Measurements from ENCODE around the gene NOX5.

NOX5 gene

DNA sequence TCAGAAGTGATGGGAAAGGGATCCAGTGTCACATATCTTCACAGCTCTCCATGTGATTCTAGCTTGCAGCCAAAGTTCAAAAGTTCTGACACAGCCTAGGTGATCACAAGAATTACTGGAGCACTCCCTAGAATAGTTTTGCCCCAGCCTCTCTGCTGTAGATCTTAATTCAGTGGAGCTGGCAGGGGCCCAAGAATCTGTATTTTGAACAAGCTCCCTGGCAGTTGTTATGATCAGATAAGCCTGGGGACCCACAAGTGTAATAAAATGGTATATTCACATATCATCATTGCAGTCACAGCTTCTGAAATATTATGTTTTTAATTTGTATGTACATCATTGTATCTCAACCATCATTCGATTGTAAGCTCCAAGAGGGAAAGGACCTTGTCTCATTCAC is 62.3 kb downstream of the NOX5 start:
- Histone ChIP-seq H3K4me3 (no peak overlapping the region), H3K9ac (no peak overlapping the region), H3K9me3 (replicated peaks in 1 of 11) (peaks cover 0 to 4% (median 0%) of the 10 kb centered on the region in 11 experiments; a peak in 1 of 22 replicates), H3K4me1 (peaks cover 6 to 22% (median 15%) of the 10 kb centered on the region in 10 experiments; a peak in 16 of 20 replicates), H4K20me1 (no peaks in the 10 kb centered on the region), H3K27me3 (peaks cover 22 to 41% (median 29%) of the 10 kb centered on the region in 11 experiments), H3K4me2 (no peak overlapping the region), H3K27ac (no peak overlapping the region), H3K36me3 (no peaks in the 10 kb centered on the region)
- no peak for TF ChIP-seq Cebpa-rat (IDR thresholded peaks at IDR 0.05)

DNA sequence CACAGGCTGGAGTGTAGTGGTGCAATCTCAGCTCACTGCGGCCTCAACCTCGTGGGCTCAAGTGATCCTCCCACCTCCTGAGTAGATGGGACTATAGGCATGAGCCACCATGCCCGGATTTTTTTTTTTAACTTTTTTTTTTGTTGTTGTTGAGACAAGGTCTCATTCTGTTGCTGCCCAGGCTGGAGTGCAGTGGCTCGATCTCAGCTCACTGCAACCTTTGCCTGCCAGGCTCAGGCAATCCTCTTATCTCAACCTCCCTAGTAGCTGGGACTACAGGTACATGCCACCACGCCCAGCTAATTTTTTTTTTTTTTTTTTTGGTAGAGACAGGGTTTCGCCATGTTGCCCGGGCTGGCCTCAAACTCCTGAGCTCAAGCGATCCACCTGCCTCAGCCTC is 64.1 kb downstream of the NOX5 start:
- TF ChIP-seq Cebpa-rat (IDR thresholded peaks at IDR 0.05): no peak
- Histone ChIP-seq H4K20me1 (no peaks in the 10 kb centered on the region), H3K4me1 (peaks cover 6 to 24% (median 15%) of the 10 kb centered on the region in 10 experiments; a peak in 16 of 20 replicates), H3K27me3 (peaks cover 14 to 28% (median 18%) of the 10 kb centered on the region in 11 experiments), H3K27ac (no peak overlapping the region), H3K9ac (no peak overlapping the region), H3K9me3 (replicated peaks in 1 of 11) (0 out of 22 replicates have a peak, but pooled peaks cover 0 to 4% (median 0%) of the 10 kb centered on the region in 11 experiments), H3K36me3 (no peaks in the 10 kb centered on the region), H3K4me2 (0 out of 22 replicates have a peak overlapping the region, but pooled peaks of 1 of the 11 experiments have one; percentile 2), H3K4me3 (no peak overlapping the region)

DNA sequence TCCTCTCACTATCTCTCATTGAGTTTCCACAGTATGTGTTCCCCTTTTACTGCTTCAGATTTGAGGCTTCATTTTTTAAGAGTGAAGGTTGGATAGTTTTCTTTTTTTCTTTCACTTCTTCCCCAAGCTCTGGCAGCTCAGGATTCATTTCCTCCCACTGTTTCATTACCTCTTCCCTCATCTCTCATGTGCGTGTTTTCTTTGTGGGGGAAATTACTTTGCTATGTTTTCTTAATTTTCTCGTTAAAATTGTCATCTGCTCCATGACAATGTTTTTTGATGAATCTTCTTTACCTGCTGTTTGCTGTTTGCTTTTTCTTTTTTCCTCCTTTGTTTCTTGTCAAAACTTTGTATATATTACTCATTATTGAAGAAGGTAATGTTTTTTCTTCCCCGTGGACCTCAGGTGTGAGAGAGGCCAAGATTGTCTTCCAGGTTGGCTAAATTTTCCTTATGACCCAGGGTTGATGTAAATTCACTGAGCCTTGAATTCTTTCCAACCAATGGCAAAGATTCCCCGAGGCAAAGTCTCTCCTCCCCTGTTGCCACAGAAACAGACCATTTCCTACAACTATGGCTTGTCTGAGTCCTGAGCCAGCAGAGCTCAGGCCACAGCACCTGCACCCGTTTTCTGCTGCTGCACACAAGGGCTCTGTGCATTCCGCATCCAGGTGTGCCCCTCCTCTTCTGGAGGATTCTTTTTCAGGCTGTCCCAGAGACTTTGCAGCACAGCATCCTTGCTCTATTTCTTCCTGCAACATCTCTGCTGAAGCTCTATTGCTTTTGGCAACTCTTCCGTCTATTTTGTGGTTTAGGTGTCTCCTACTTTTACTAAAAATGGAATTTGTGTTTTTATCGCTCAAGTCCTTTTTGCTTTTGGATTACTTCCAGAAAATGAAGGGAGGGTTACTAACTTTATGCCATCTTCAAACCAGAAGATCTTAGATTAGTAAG is 66.1 kb downstream of the NOX5 start:
- H3K4me2 ChIP-seq: peak overlapping the region in 10 of 11 experiments; percentile 11 to 58 (median 37); a peak in 16 of 22 replicates
- peaks cover 0 to 9% (median 0%) of the 10 kb centered on the region in 11 experiments; a peak in 6 of 22 replicates for H3K27me3 ChIP-seq
- peaks cover 6 to 43% (median 23%) of the 10 kb centered on the region in 10 experiments; a peak in 17 of 20 replicates for H3K4me1 ChIP-seq
- no peaks in the 10 kb centered on the region for H3K36me3 ChIP-seq
- H3K9me3 ChIP-seq (replicated peaks in 1 of 11): no peaks in the 10 kb centered on the region; a peak in 1 of 22 replicates
- no peak overlapping the region for H3K9ac ChIP-seq
- H4K20me1 ChIP-seq: no peaks in the 10 kb centered on the region
- no peak for TF ChIP-seq Cebpa-rat (IDR thresholded peaks at IDR 0.05)
- no peak overlapping the region for H3K4me3 ChIP-seq
- H3K27ac ChIP-seq: no peak overlapping the region

DNA sequence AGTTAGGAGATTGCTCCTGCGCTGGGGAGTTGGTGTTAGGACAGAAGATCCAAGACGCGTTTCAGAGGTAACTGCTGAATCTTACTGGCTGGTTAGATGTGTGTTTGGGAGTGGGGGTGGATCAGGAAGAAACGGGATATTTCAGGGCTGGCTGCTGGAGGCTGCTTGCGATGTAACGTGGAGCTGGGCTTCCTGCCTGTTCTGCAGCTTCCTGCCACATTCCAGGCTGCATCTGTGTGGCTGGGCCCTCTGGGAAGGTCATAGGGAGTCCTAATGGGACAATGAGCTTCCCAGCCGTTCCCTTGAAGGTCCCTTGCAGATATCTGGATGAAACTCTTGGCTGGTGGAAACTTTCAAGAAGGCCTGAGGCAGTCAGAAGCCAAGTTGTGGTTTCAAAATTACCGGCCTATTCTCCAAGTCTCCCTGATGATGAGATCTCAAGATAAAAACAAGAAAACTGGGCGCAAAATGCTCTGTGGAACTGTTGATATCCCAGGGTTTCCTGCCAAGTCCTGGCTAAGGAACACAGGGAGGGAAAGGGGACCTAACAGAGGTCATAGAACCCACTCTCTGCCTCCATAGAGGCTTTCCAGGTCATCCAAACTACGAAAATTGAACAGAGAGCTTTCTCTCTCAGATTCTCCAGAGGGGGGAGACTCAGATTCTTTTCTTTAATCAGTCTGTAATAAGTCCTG is 67.0 kb downstream of the NOX5 start:
- H3K9ac ChIP-seq: no peak overlapping the region
- H3K27ac ChIP-seq: no peak overlapping the region
- no peaks in the 10 kb centered on the region for H4K20me1 ChIP-seq
- no peaks in the 10 kb centered on the region for H3K36me3 ChIP-seq
- peaks cover 6 to 52% (median 29%) of the 10 kb centered on the region in 10 experiments; a peak in 17 of 20 replicates for H3K4me1 ChIP-seq
- no peaks in the 10 kb centered on the region; a peak in 1 of 22 replicates for H3K9me3 ChIP-seq (replicated peaks in 1 of 11)
- peaks cover 0 to 9% (median 0%) of the 10 kb centered on the region in 11 experiments; a peak in 5 of 22 replicates for H3K27me3 ChIP-seq
- H3K4me3 ChIP-seq: no peak overlapping the region
- no peak for TF ChIP-seq Cebpa-rat (IDR thresholded peaks at IDR 0.05)
- H3K4me2 ChIP-seq: peak overlapping the region in 9 of 11 experiments; percentile 11 to 58 (median 34); a peak in 14 of 22 replicates

DNA sequence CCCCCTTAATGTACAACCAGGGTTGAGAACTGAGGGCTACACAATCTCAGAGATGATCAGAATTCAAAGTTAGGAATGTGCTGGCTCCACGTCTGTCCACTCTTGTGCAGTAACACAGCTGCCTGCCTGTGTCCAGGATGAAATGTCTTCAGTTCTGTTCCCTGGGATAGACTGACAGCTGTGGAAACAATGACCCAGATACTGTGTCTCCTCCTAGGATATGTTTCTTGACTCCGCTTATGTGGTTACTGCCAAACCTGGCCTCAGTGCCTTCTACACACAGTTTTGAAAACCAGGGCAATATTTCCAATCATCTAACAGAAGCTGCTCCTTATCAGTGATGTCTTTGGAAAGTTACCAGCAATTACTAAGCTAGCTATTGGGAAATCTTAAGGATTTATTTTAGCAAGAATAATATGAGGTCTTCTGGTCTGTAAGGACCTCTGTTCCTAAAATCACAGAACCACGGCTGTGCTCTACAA is 67.6 kb downstream of the NOX5 start:
- Histone ChIP-seq H4K20me1 (no peaks in the 10 kb centered on the region), H3K9ac (no peak overlapping the region), H3K4me1 (peaks cover 6 to 58% (median 32%) of the 10 kb centered on the region in 10 experiments; a peak in 17 of 20 replicates), H3K9me3 (replicated peaks in 1 of 11) (no peaks in the 10 kb centered on the region; a peak in 1 of 22 replicates), H3K27me3 (peaks cover 0 to 9% (median 0%) of the 10 kb centered on the region in 11 experiments; a peak in 5 of 22 replicates), H3K4me3 (no peak overlapping the region), H3K27ac (no peak overlapping the region), H3K36me3 (no peaks in the 10 kb centered on the region), H3K4me2 (peak overlapping the region in 2 of 11 experiments; percentile 47 to 48; a peak in 2 of 22 replicates)
- TF ChIP-seq Cebpa-rat (IDR thresholded peaks at IDR 0.05): no peak

DNA sequence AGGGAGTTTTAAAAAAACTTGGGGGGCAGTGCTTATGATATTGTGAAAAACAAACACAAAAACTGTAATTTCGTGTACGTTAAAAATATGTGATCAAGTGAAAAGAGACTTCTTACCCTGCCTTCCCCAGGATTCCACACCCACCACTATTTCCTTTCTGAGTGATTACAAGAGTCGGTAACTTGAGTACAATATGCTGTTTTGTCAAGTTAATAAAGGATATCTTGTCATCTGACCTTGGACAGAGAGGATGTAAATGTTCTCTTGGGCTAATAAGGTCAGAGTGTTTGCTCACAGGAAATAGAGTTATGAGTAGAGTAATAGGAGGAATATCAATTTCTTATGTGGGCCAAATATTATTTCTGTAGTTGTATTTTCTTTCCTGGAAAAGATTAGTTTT is 68.1 kb downstream of the NOX5 start:
- H3K9me3 ChIP-seq (replicated peaks in 1 of 11): no peaks in the 10 kb centered on the region; a peak in 1 of 22 replicates
- H4K20me1 ChIP-seq: no peaks in the 10 kb centered on the region
- H3K4me1 ChIP-seq: peaks cover 6 to 63% (median 37%) of the 10 kb centered on the region in 10 experiments; a peak in 19 of 20 replicates
- H3K4me2 ChIP-seq: no peak overlapping the region
- H3K9ac ChIP-seq: no peak overlapping the region
- H3K36me3 ChIP-seq: no peaks in the 10 kb centered on the region
- no peak for TF ChIP-seq Cebpa-rat (IDR thresholded peaks at IDR 0.05)
- H3K27ac ChIP-seq: no peak overlapping the region
- H3K27me3 ChIP-seq: peaks cover 0 to 9% (median 0%) of the 10 kb centered on the region in 11 experiments; a peak in 5 of 22 replicates
- H3K4me3 ChIP-seq: no peak overlapping the region

DNA sequence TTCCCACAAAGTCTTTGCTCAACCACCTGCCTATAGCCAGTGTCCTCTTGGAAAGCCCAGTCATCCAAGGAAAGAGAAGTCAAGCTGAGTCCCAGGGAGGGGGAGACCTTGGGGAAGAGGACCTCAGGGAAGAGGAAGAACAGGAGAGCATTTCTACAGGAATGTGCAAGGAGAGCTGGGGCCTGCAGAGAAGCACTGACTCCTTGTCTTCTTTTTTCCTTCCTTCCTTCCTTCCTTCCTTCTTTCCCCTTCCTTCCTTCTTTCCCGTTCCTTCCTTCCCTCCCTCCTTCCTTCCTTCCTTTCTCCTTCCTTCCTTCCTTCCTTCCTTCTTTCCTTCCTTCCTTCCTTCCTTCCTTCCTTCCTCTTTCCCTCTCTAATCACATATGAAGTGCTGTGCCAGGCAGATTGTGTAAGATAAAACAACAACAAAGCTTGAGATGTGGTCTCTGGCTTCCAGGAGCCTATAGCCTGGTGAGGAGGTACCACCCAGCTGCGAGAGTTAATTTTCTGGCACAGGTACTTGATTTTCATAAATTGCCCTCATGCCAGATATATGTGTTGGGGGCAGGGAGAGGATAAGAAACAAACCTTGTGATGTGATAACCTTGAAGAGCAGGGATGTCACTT is 70.0 kb downstream of the NOX5 start:
- no peak overlapping the region for H3K27ac ChIP-seq
- peaks cover 0 to 9% (median 0%) of the 10 kb centered on the region in 11 experiments; a peak in 5 of 22 replicates for H3K27me3 ChIP-seq
- H3K9ac ChIP-seq: no peak overlapping the region
- peaks cover 16 to 74% (median 54%) of the 10 kb centered on the region in 10 experiments for H3K4me1 ChIP-seq
- H3K36me3 ChIP-seq: no peaks in the 10 kb centered on the region
- no peak overlapping the region for H3K4me3 ChIP-seq
- TF ChIP-seq Cebpa-rat (IDR thresholded peaks at IDR 0.05): no peak
- H3K4me2 ChIP-seq: peak overlapping the region in 6 of 11 experiments; percentile 11 to 95 (median 56); a peak in 12 of 22 replicates
- no peaks in the 10 kb centered on the region; a peak in 1 of 22 replicates for H3K9me3 ChIP-seq (replicated peaks in 1 of 11)
- no peaks in the 10 kb centered on the region for H4K20me1 ChIP-seq
